ENCODE results near the gene CDKL4.
"Not testable (repeated sequence)": the region's sequence is repeated elsewhere in the genome, so short reads cannot be mapped to it uniquely, and the experiment has no call there.

CDKL4 gene

DNA sequence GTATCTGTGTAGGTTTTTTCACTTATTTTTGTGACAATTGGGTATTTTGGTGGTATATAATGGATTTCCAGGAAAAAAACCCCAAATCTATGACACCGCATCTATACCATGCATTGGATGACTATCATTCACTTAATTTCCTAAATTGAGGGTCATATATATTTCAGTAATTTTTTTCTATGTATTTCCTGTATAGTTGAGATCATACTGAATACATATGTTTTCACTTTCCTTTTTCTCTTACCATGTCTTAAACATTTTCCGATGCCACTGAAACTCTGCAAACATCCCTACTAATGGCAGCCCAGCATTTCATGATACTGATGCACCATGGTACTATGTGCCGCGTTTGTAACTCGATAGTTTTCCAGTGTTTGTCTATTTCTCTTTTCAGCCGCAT lies 40.4 kb downstream of the CDKL4 start:
- TF ChIP-seq ZC3H10 (CRISPR knock-in tag; IDR thresholded peaks at IDR 0.05) = no peak
- no peak for TF ChIP-seq ISL1 (CRISPR knock-in tag; IDR thresholded peaks at IDR 0.05)
- TF ChIP-seq TCF4 (CRISPR knock-in tag; IDR thresholded peaks at IDR 0.05; ENCODE audit: borderline replicate concordance) = no peak
- TF ChIP-seq ESRRG (CRISPR knock-in tag; IDR thresholded peaks at IDR 0.05) = no peak
- no peak for TF ChIP-seq TOX (CRISPR knock-in tag; IDR thresholded peaks at IDR 0.05; ENCODE audit: borderline replicate concordance)
- no peak for TF ChIP-seq CSDC2 (CRISPR knock-in tag; IDR thresholded peaks at IDR 0.05)
- TF ChIP-seq BACH2 (CRISPR knock-in tag; IDR thresholded peaks at IDR 0.05; ENCODE audit: borderline replicate concordance) = no peak
- TF ChIP-seq, protein P1, sequence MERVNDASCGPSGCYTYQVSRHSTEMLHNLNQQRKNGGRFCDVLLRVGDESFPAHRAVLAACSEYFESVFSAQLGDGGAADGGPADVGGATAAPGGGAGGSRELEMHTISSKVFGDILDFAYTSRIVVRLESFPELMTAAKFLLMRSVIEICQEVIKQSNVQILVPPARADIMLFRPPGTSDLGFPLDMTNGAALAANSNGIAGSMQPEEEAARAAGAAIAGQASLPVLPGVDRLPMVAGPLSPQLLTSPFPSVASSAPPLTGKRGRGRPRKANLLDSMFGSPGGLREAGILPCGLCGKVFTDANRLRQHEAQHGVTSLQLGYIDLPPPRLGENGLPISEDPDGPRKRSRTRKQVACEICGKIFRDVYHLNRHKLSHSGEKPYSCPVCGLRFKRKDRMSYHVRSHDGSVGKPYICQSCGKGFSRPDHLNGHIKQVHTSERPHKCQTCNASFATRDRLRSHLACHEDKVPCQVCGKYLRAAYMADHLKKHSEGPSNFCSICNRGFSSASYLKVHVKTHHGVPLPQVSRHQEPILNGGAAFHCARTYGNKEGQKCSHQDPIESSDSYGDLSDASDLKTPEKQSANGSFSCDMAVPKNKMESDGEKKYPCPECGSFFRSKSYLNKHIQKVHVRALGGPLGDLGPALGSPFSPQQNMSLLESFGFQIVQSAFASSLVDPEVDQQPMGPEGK (CRISPR knock-in tag; IDR thresholded peaks at IDR 0.05; ENCODE audit: borderline replicate concordance) = no peak
- TF ChIP-seq GLIS3 (CRISPR knock-in tag; IDR thresholded peaks at IDR 0.05) = no peak
- no peak for TF ChIP-seq RARB (CRISPR knock-in tag; IDR thresholded peaks at IDR 0.05)
- TF ChIP-seq CSRNP3 (CRISPR knock-in tag; IDR thresholded peaks at IDR 0.05) = no peak
- TF ChIP-seq, protein P2, sequence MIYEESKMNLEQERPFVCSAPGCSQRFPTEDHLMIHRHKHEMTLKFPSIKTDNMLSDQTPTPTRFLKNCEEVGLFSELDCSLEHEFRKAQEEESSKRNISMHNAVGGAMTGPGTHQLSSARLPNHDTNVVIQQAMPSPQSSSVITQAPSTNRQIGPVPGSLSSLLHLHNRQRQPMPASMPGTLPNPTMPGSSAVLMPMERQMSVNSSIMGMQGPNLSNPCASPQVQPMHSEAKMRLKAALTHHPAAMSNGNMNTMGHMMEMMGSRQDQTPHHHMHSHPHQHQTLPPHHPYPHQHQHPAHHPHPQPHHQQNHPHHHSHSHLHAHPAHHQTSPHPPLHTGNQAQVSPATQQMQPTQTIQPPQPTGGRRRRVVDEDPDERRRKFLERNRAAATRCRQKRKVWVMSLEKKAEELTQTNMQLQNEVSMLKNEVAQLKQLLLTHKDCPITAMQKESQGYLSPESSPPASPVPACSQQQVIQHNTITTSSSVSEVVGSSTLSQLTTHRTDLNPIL (CRISPR knock-in tag; IDR thresholded peaks at IDR 0.05; ENCODE audit: low read depth) = no peak
- TF ChIP-seq ZFP3 (CRISPR knock-in tag; IDR thresholded peaks at IDR 0.05) = no peak
- no peak for TF ChIP-seq PPARA (CRISPR knock-in tag; IDR thresholded peaks at IDR 0.05; ENCODE audit: borderline replicate concordance)
- no peak for ATAC-seq

DNA sequence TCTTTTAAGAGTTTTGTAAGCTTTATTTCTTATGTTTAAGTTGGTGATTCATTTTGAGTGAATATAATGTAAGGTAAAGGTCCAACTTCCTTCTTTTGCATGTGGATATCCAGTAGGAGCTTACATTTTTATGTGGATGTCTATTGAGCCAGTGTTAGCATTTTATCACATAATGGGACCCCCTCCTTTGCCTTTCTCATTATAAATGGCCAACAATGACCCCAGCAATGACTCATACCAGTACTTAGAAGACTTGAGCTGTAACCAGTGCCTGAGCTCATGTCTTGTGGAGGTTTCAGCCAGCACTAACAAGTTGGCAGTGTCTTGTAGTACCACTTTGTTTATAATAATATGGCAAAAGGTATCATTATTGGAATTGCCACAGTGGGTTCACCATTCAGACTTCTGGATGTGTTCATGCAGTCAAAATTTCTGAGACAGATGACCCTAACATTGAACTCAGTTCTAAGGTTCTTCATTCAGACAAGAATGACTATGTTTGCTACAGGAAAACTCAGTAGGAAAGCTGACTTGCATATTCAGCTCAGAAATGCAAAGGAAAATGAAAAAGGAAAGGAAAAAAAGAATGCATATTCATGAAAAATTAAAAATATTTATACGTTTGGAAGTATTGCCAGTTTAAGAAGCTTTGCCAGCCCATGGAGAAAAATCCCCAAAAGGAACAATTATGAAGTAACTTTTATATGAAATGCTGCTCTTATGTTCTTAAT lies 41.0 kb downstream of the CDKL4 start:
- ATAC-seq = no peak
- TF ChIP-seq TSHZ2 (CRISPR knock-in tag; IDR thresholded peaks at IDR 0.05) = no peak
- no peak for TF ChIP-seq SNAI2 (CRISPR knock-in tag; IDR thresholded peaks at IDR 0.05)
- TF ChIP-seq ZFP30 (CRISPR knock-in tag; IDR thresholded peaks at IDR 0.05) = no peak
- no peak for TF ChIP-seq ZC3H10 (CRISPR knock-in tag; IDR thresholded peaks at IDR 0.05)
- TF ChIP-seq ZNF8 (CRISPR knock-in tag; IDR thresholded peaks at IDR 0.05) = no peak

DNA sequence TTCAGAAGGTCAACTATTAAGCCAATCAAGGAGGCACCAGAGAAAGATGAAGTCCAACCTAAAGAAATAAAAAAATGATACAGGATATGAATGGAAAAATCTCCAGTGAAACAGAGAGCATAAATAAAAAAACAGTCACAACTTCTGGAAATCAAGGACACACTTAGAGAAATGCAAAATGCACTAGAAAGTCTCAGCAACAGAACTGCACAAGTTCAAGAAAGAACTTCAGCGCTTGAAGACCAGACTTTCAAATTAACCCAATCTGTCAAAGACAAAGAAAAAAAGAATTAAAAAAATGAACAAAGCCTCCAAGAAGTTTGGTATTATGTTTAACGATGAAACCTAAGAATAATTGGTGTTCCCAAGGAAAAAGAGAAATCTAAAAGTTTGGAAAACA lies 46.8 kb downstream of the CDKL4 start:
- not testable (repeated sequence) for ATAC-seq

GRCh38 chr2:39194686-39195085 lies 49.1 kb downstream of the CDKL4 start:
- TF ChIP-seq RARB (CRISPR knock-in tag; IDR thresholded peaks at IDR 0.05) = no peak
- no peak for TF ChIP-seq CSDC2 (CRISPR knock-in tag; IDR thresholded peaks at IDR 0.05)
- no peak for TF ChIP-seq ZFP3 (CRISPR knock-in tag; IDR thresholded peaks at IDR 0.05)
- TF ChIP-seq ZNF8 (CRISPR knock-in tag; IDR thresholded peaks at IDR 0.05) = no peak
- TF ChIP-seq ZNF565 (CRISPR knock-in tag; conservative IDR thresholded peaks at IDR 0.05; ENCODE audit: low read depth) = no peak
- no peak for TF ChIP-seq PPARA (CRISPR knock-in tag; IDR thresholded peaks at IDR 0.05; ENCODE audit: borderline replicate concordance)
- TF ChIP-seq, protein P2 (CRISPR knock-in tag; IDR thresholded peaks at IDR 0.05; ENCODE audit: low read depth) = no peak
- TF ChIP-seq ESRRG (CRISPR knock-in tag; IDR thresholded peaks at IDR 0.05) = no peak
- no peak for TF ChIP-seq ISL1 (CRISPR knock-in tag; IDR thresholded peaks at IDR 0.05)
- no peak for TF ChIP-seq BACH2 (CRISPR knock-in tag; IDR thresholded peaks at IDR 0.05; ENCODE audit: borderline replicate concordance)
- no peak for TF ChIP-seq ARNTL (CRISPR knock-in tag; IDR thresholded peaks at IDR 0.05; ENCODE audit: borderline replicate concordance, low read depth)
- TF ChIP-seq OSR1 (CRISPR knock-in tag; IDR thresholded peaks at IDR 0.05) = no peak
- no peak for TF ChIP-seq ZFP30 (CRISPR knock-in tag; IDR thresholded peaks at IDR 0.05)
- TF ChIP-seq, protein P1 (CRISPR knock-in tag; IDR thresholded peaks at IDR 0.05; ENCODE audit: borderline replicate concordance) = no peak
- no peak for TF ChIP-seq ZNF70 (CRISPR knock-in tag; IDR thresholded peaks at IDR 0.05)
- TF ChIP-seq, protein P3, sequence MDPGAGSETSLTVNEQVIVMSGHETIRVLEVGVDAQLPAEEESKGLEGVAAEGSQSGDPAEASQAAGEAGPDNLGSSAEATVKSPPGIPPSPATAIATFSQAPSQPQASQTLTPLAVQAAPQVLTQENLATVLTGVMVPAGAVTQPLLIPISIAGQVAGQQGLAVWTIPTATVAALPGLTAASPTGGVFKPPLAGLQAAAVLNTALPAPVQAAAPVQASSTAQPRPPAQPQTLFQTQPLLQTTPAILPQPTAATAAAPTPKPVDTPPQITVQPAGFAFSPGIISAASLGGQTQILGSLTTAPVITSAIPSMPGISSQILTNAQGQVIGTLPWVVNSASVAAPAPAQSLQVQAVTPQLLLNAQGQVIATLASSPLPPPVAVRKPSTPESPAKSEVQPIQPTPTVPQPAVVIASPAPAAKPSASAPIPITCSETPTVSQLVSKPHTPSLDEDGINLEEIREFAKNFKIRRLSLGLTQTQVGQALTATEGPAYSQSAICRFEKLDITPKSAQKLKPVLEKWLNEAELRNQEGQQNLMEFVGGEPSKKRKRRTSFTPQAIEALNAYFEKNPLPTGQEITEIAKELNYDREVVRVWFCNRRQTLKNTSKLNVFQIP (CRISPR knock-in tag; IDR thresholded peaks at IDR 0.05; ENCODE audit: borderline replicate concordance, low read depth) = no peak
- no peak for ATAC-seq

Data from SK-N-SH treated with all-trans-retinoic acid at 6 μM for 48 hours (cell line).